HFFc6 (cell line): ENCODE results near the gene BCL2L13. TPM values are rescaled to one million over a fixed set of nuclear protein-coding genes. Genes with fewer than 3 reads are reported as not detected.

ENCODE experiments used
- DNase-seq: peaks from one replicate; pipeline ENCODE4 v3.0.0-alpha.2; 2018
- H3K27ac Mint-ChIP-seq: 2 replicates; pipeline ENCODE4 v1.8.0; 2020; ENCODE audit warnings: mild to moderate bottlenecking, mixed read lengths
- H3K27me3 Mint-ChIP-seq: 2 replicates; pipeline ENCODE4 v1.8.0; 2021; ENCODE audit warnings: mild to moderate bottlenecking, moderate library complexity, mixed read lengths; ENCODE audit not compliant: insufficient read depth
- H3K36me3 Mint-ChIP-seq: 2 replicates; pipeline ENCODE4 v1.8.0; 2021; ENCODE audit warnings: low read depth, mixed read lengths
- H3K4me1 Mint-ChIP-seq: 2 replicates; pipeline ENCODE4 v1.8.0; 2020; ENCODE audit warnings: low read depth, mixed read lengths
- H3K4me3 Mint-ChIP-seq: 2 replicates; pipeline ENCODE4 v1.8.0; 2020; ENCODE audit warnings: mild to moderate bottlenecking, moderate library complexity, mixed read lengths
- H3K9me3 Mint-ChIP-seq: 2 replicates; pipeline ENCODE4 v1.8.0; 2020; ENCODE audit warnings: mild to moderate bottlenecking, mixed read lengths
- CTCF ChIP-seq: fragments of 200-600 bp; sonication (generic); IDR thresholded peaks from 2 replicates; pipeline ENCODE4 v1.5.0; 2021; ENCODE audit warnings: antibody characterized with exemption, mild to moderate bottlenecking
- total RNA-seq, 6 experiments: library from RNA; stranded (reverse); fragmentation: NEBNext Ultra II Directional; extraction: Animal tissue kit (Norgen Biotek cat#: 25700); gene quantifications; 2 replicates in 1 of 6; 3 replicates in 5 of 6; pipeline ENCODE4 v1.2.3, GENCODE V29; 2021

BCL2L13 gene
- total RNA-seq, 6 experiments from 2014 or later: 46.7 to 53.1 (median 49.7) TPM

GRCh38 chr22:17674152-17674551 is 35.6 kb downstream of the BCL2L13 start:
- Mint-ChIP-seq H3K27me3 (no peaks in the 10 kb centered on the region), H3K27ac (no peak overlapping the region)

GRCh38 chr22:17675584-17675983 is 37.0 kb downstream of the BCL2L13 start:
- DNase-seq: no peak
- no peak for TF ChIP-seq CTCF
- no peak overlapping the region for H3K4me3 Mint-ChIP-seq
- H3K36me3 Mint-ChIP-seq: no peaks in the 10 kb centered on the region
- no peak overlapping the region for H3K27ac Mint-ChIP-seq
- H3K9me3 Mint-ChIP-seq: no peaks in the 10 kb centered on the region
- H3K27me3 Mint-ChIP-seq: no peaks in the 10 kb centered on the region
- peaks cover 27% of the 10 kb centered on the region for H3K4me1 Mint-ChIP-seq

More at GRCh38 chr22:17674152-17674551, 35.6 kb downstream of the BCL2L13 start:
- DNase-seq: no peak
- Mint-ChIP-seq H3K4me1 (peaks cover 27% of the 10 kb centered on the region), H3K4me3 (no peak overlapping the region), H3K36me3 (no peaks in the 10 kb centered on the region), H3K9me3 (no peaks in the 10 kb centered on the region)
- TF ChIP-seq CTCF: no peak

GRCh38 chr22:17678817-17679385 is 40.3 kb downstream of the BCL2L13 start:
- DNase-seq: no peak
- Mint-ChIP-seq H3K9me3 (no peaks in the 10 kb centered on the region), H3K4me3 (no peak overlapping the region), H3K36me3 (no peaks in the 10 kb centered on the region), H3K27me3 (no peaks in the 10 kb centered on the region), H3K27ac (no peak overlapping the region), H3K4me1 (peaks cover 6% of the 10 kb centered on the region)
- no peak for TF ChIP-seq CTCF

- Mint-ChIP-seq H3K4me3 (no peak overlapping the region), H3K27me3 (no peaks in the 10 kb centered on the region), H3K36me3 (no peaks in the 10 kb centered on the region), H3K9me3 (no peaks in the 10 kb centered on the region), H3K4me1 (no peaks in the 10 kb centered on the region), H3K27ac (no peak overlapping the region)
- no peak for TF ChIP-seq CTCF
- DNase-seq: no peak
These were observed 45.7 kb downstream of the BCL2L13 start for GRCh38 chr22:17684245-17684644.

GRCh38 chr22:17692841-17693240 is 54.3 kb downstream of the BCL2L13 start:
- Mint-ChIP-seq H3K9me3 (no peaks in the 10 kb centered on the region), H3K4me3 (no peak overlapping the region), H3K4me1 (peaks cover 12% of the 10 kb centered on the region), H3K27ac (no peak overlapping the region), H3K27me3 (no peaks in the 10 kb centered on the region), H3K36me3 (peaks cover 15% of the 10 kb centered on the region; the same call in 1 of the 2 replicates)
- no peak for TF ChIP-seq CTCF
- DNase-seq: no peak
